ENCODE results near the gene SNAI1. TPM values are rescaled to one million over a fixed set of nuclear protein-coding genes. Genes with fewer than 3 reads are reported as not detected.

Gene SNAI1
- total RNA-seq, 2 experiments from 2014 or later = 1.6 to 3.6 TPM

- no peaks in the 10 kb centered on the region for H3K9me2 ChIP-seq (ENCODE audit: insufficient read depth, low read length)
- H2AFZ ChIP-seq (ENCODE audit: low read length) = no peak overlapping the region
- intact Hi-C loops (cut with micrococcal nuclease; ENCODE audit: unreplicated experiment) = no loop called here
- H3K9me3 ChIP-seq (ENCODE audit: low read length) = no peaks in the 10 kb centered on the region
- no peak for DNase-seq (ENCODE audit: low spot score)
- BruUV-seq (replicated peaks) = no TSS peak
- H3K79me2 ChIP-seq (ENCODE audit: insufficient read depth, low read depth, low read length) = no peaks in the 10 kb centered on the region
- TF ChIP-seq EZH2phosphoT487 (IDR thresholded peaks at IDR 0.05; ENCODE audit: borderline replicate concordance, low read depth, low read length) = no peak
- TF ChIP-seq, protein P1, sequence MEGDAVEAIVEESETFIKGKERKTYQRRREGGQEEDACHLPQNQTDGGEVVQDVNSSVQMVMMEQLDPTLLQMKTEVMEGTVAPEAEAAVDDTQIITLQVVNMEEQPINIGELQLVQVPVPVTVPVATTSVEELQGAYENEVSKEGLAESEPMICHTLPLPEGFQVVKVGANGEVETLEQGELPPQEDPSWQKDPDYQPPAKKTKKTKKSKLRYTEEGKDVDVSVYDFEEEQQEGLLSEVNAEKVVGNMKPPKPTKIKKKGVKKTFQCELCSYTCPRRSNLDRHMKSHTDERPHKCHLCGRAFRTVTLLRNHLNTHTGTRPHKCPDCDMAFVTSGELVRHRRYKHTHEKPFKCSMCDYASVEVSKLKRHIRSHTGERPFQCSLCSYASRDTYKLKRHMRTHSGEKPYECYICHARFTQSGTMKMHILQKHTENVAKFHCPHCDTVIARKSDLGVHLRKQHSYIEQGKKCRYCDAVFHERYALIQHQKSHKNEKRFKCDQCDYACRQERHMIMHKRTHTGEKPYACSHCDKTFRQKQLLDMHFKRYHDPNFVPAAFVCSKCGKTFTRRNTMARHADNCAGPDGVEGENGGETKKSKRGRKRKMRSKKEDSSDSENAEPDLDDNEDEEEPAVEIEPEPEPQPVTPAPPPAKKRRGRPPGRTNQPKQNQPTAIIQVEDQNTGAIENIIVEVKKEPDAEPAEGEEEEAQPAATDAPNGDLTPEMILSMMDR (conservative IDR thresholded peaks at IDR 0.05; ENCODE audit: low read length) = no peak
- no peak overlapping the region for H3K4me2 ChIP-seq (ENCODE audit: low read length)
- H3K36me3 ChIP-seq (ENCODE audit: insufficient read depth, low read length) = no peaks in the 10 kb centered on the region
- ChIA-PET CTCF (ENCODE audit: unreplicated experiment) (interaction anchor here (0.6 kb wide), 1 partner anchor 29 kb away, joined by 6 read pairs; no protein-coding TSS in a partner anchor), POLR2A (interaction anchor here (0.7 kb wide), 2 partner anchors 15 to 17 kb away, joined by 3 to 4 read pairs; no protein-coding TSS in a partner anchor)
- H3K27ac ChIP-seq (ENCODE audit: low read depth, low read length, poor library complexity, severe bottlenecking) = no peak overlapping the region
- no peaks in the 10 kb centered on the region for H3K4me1 ChIP-seq (ENCODE audit: insufficient read depth, low read length, poor library complexity, severe bottlenecking)
- H3K4me3 ChIP-seq (ENCODE audit: low read depth, low read length, poor library complexity, severe bottlenecking) = no peak overlapping the region
- no peaks in the 10 kb centered on the region for H4K20me1 ChIP-seq (ENCODE audit: insufficient read depth, low read length)
Measured at GRCh38 chr20:50029697-50030461, 47.1 kb downstream of the SNAI1 start.

- Histone ChIP-seq H4K20me1 (ENCODE audit: insufficient read depth, low read length) (no peaks in the 10 kb centered on the region), H3K4me2 (ENCODE audit: low read length) (no peak overlapping the region), H3K9me3 (ENCODE audit: low read length) (no peaks in the 10 kb centered on the region), H3K36me3 (ENCODE audit: insufficient read depth, low read length) (no peaks in the 10 kb centered on the region), H3K79me2 (ENCODE audit: insufficient read depth, low read depth, low read length) (no peaks in the 10 kb centered on the region), H3K27ac (ENCODE audit: low read depth, low read length, poor library complexity, severe bottlenecking) (no peak overlapping the region), H2AFZ (ENCODE audit: low read length) (no peak overlapping the region), H3K9me2 (ENCODE audit: insufficient read depth, low read length) (no peaks in the 10 kb centered on the region), H3K4me3 (ENCODE audit: low read depth, low read length, poor library complexity, severe bottlenecking) (no peak overlapping the region), H3K4me1 (ENCODE audit: insufficient read depth, low read length, poor library complexity, severe bottlenecking) (no peaks in the 10 kb centered on the region)
- POLR2A ChIA-PET = interaction anchor here (0.7 to 1.1 kb wide), 2 partner anchors 9 to 26 kb away, joined by 3 to 4 read pairs; no protein-coding TSS in a partner anchor
- no TSS peak for BruUV-seq (replicated peaks)
- no peak for DNase-seq (ENCODE audit: low spot score)
- intact Hi-C loops (cut with micrococcal nuclease; ENCODE audit: unreplicated experiment) = no loop called here
- TF ChIP-seq, protein P1 (conservative IDR thresholded peaks at IDR 0.05; ENCODE audit: low read length) = no peak
- no peak for TF ChIP-seq EZH2phosphoT487 (IDR thresholded peaks at IDR 0.05; ENCODE audit: borderline replicate concordance, low read depth, low read length)
- CTCF ChIA-PET (ENCODE audit: unreplicated experiment) = no interaction called here
Measured at GRCh38 chr20:50032955-50033666, 50.3 kb downstream of the SNAI1 start.

All from OCI-LY7 (cell line).